T47D (cell line): ENCODE data around the gene NT5DC1.

ENCODE experiments used
- DNase-seq, 2 experiments: peaks; one replicate each; pipeline versions ENCODE4 v3.0.0 to v3.0.0-alpha.2; 2011 to 2012; ENCODE audit warnings: low read depth in 1 of 2, low spot score in 1 of 2
- JUND ChIP-seq: IDR thresholded peaks from 2 replicates; pipeline ENCODE4 v1.6.1; 2012; ENCODE audit warnings: low read depth
- in situ Hi-C: cut with HindIII; loops from 2 replicates; pipeline ENCODE4 v1.10.0; 2016; ENCODE audit warnings: low sequenced_read_pairs, low pct_unique_long_range_greater_than_20kb

Gene NT5DC1

GRCh38 chr6:116287689-116288282 is 187.1 kb downstream of the NT5DC1 start:
- TF ChIP-seq JUND = no peak
- in situ Hi-C loops = no loop called here
- DNase-seq = peak in 1 of 2 experiments; percentile 52

- in situ Hi-C loops = no loop called here
- TF ChIP-seq JUND = no peak
- no peak for DNase-seq
Measured at GRCh38 chr6:116289876-116290275, 189.2 kb downstream of the NT5DC1 start.

- in situ Hi-C loops = no loop called here
- DNase-seq = no peak
- TF ChIP-seq JUND = no peak
Measured at GRCh38 chr6:116290799-116291198, 190.1 kb downstream of the NT5DC1 start.

DNA sequence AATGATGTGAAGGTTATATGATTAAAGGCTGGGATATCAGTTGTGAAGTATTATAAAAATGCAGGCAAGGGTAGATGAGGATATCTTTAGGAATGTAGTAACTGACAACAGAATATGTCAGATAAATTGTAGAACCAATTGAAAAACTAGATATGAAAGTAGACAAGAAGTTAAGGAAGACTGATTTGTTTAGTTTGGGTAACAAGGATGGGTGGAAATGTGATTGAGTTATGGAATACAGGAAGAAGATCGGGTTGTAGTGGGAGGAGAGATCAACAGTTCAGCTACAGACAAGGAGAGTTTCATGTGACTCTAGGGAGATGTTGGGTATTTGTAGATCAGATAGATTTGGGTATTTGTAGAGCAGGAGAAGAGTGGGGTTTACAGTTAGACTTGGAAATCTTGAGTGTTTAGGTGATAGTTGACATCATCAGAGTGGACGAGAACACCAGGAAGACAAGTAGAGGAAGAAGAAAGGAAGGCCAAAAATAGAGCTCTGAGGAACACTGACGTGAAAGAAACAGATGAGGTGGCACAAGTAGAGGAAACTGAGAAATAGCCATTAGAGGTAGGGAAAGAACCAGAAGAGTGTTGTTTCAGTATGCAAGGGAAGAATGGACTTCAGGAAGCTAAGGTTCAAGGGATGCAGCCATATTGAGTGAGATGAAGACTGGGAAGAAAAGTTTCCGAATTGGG is 191.2 kb downstream of the NT5DC1 start:
- in situ Hi-C loops = no loop called here
- TF ChIP-seq JUND = no peak
- no peak for DNase-seq

DNA sequence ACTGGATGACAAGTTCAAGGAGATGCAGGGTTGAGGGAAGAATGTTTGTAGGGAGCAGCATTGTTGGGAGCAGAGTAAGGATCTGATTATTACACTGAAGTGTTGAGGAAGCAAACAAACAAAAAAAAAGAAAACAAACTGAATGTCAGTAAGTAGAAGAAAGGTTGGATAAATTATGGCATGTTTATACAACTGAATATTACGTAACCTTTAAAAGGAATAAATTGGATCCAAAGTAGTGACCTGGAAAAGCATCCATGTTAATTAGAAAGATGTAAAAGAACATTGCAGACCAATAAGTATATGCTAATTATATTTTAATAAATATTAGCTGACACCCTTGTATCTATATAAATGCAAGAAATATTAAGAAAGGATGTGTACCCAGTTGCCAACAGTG is 191.9 kb downstream of the NT5DC1 start:
- no peak for DNase-seq
- in situ Hi-C loops = no loop called here
- no peak for TF ChIP-seq JUND

GRCh38 chr6:116298273-116298672 is 197.6 kb downstream of the NT5DC1 start:
- no peak for DNase-seq
- no peak for TF ChIP-seq JUND
- in situ Hi-C loops = no loop called here

DNA sequence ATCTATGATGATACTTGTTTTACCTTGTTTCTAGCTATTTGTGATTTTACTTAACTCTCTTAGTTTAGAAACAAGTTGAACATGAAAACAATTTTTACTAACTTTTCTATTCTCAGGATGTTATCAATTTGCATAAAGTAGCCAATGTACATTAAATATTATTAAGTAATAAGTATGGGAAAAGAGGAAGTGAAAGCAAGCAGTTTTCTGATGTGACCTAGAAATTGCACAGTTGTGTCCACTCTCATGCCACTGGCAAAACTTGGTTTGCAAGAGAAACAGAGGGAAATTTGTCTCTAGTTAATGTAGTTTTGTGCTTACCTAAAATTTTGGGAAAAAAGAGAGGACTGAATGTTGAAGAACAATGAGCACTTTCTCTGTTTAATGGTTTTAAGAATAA is 198.3 kb downstream of the NT5DC1 start:
- in situ Hi-C loops = no loop called here
- no peak for DNase-seq
- TF ChIP-seq JUND = no peak
